Gastroesophageal sphincter (tissue), 3 donors: ENCODE results near the gene MICU1.

Experiments used
- EP300 ChIP-seq: sonication (generic); formaldehyde crosslinking; IDR thresholded peaks from one replicate; pipeline ENCODE4 v1.6.1; 2017; ENCODE audit warnings: antibody characterized with exemption, mild to moderate bottlenecking
- POLR2A ChIP-seq, 2 donors: fragments of 450-650 bp; IDR thresholded peaks; one replicate each; pipeline ENCODE4 v1.6.1; 2017; ENCODE audit warnings: antibody characterized with exemption in 2 of 2, mild to moderate bottlenecking in 2 of 2, moderate library complexity in 1 of 2
- TF ChIP-seq, protein P1 (sequence below), 4 experiments: fragments of 200-600 bp in 2 of 4; fragments of 450-650 bp in 2 of 4; sonication (generic) in 1 of 4; IDR thresholded peaks; one replicate each; pipeline ENCODE4 v1.5.1; 2017 to 2019; ENCODE audit warnings: antibody characterized with exemption in 4 of 4, mild to moderate bottlenecking in 2 of 4, moderate library complexity in 2 of 4

DNA sequence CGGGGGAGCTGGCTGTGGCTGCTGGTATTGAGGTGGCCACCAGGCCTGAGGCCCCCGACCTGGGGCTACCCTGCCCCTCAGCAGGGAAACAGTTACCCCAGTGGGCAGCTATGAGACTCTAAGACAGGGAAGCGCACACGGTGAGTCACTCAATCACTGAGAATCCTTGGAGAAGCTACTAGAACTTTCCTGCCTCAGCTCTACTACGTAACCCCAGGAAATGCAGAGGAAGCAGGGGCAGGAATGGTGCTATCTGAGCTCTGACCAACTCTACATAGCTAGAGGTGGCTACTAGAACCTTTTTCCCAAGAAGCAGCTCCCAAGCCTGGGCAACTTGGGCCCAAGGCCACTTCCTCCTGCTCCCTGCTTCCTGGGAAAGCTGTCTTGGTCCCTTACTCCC is 283.0 kb downstream of the MICU1 start:
- TF ChIP-seq, protein P1, sequence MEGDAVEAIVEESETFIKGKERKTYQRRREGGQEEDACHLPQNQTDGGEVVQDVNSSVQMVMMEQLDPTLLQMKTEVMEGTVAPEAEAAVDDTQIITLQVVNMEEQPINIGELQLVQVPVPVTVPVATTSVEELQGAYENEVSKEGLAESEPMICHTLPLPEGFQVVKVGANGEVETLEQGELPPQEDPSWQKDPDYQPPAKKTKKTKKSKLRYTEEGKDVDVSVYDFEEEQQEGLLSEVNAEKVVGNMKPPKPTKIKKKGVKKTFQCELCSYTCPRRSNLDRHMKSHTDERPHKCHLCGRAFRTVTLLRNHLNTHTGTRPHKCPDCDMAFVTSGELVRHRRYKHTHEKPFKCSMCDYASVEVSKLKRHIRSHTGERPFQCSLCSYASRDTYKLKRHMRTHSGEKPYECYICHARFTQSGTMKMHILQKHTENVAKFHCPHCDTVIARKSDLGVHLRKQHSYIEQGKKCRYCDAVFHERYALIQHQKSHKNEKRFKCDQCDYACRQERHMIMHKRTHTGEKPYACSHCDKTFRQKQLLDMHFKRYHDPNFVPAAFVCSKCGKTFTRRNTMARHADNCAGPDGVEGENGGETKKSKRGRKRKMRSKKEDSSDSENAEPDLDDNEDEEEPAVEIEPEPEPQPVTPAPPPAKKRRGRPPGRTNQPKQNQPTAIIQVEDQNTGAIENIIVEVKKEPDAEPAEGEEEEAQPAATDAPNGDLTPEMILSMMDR (IDR thresholded peaks at IDR 0.05), result no peak
- TF ChIP-seq EP300 (no peak), POLR2A (IDR thresholded peaks at IDR 0.05) (no peak)
